BE2C (cell line): Measurements from ENCODE around the gene FHOD3.

Experiments
- DNase-seq: peaks from one replicate; pipeline ENCODE4 v3.0.0-alpha.2; 2020
- H3K27me3 ChIP-seq: fragments of 250-450 bp; sonication (Bioruptor Pico); 2 replicates; pipeline ENCODE4 v1.5.1; 2020; ENCODE audit warnings: mild to moderate bottlenecking
- H3K36me3 ChIP-seq: fragments of 250-450 bp; sonication (Bioruptor Pico); 2 replicates; pipeline ENCODE4 v1.5.1; 2020; ENCODE audit warnings: mild to moderate bottlenecking
- H3K4me1 ChIP-seq: fragments of 250-450 bp; sonication (Bioruptor Pico); 2 replicates; pipeline ENCODE4 v1.5.1; 2020
- H3K4me3 ChIP-seq: 2 replicates; pipeline ENCODE4 v1.5.1; 2011; ENCODE audit warnings: low read depth, low read length
- H3K9me3 ChIP-seq: fragments of 250-450 bp; sonication (Bioruptor Pico); 2 replicates; pipeline ENCODE4 v1.5.1; 2020
- TF ChIP-seq, protein P1 (sequence below): IDR thresholded peaks from 2 replicates; pipeline ENCODE4 v1.5.1; 2012; ENCODE audit warnings: mild to moderate bottlenecking, low read depth, low read length

The FHOD3 gene

GRCh38 chr18:36379435-36379984 is 82.0 kb downstream of the FHOD3 start:
- Histone ChIP-seq H3K9me3 (no peaks in the 10 kb centered on the region), H3K27me3 (no peaks in the 10 kb centered on the region), H3K36me3 (no peaks in the 10 kb centered on the region), H3K4me3 (no peak overlapping the region), H3K4me1 (peaks cover 9% of the 10 kb centered on the region)
- DNase-seq = no peak
- TF ChIP-seq, protein P1, sequence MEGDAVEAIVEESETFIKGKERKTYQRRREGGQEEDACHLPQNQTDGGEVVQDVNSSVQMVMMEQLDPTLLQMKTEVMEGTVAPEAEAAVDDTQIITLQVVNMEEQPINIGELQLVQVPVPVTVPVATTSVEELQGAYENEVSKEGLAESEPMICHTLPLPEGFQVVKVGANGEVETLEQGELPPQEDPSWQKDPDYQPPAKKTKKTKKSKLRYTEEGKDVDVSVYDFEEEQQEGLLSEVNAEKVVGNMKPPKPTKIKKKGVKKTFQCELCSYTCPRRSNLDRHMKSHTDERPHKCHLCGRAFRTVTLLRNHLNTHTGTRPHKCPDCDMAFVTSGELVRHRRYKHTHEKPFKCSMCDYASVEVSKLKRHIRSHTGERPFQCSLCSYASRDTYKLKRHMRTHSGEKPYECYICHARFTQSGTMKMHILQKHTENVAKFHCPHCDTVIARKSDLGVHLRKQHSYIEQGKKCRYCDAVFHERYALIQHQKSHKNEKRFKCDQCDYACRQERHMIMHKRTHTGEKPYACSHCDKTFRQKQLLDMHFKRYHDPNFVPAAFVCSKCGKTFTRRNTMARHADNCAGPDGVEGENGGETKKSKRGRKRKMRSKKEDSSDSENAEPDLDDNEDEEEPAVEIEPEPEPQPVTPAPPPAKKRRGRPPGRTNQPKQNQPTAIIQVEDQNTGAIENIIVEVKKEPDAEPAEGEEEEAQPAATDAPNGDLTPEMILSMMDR = no peak

GRCh38 chr18:36380173-36380827 is 82.8 kb downstream of the FHOD3 start:
- no peak for DNase-seq
- Histone ChIP-seq H3K36me3 (no peaks in the 10 kb centered on the region), H3K4me1 (peaks cover 9% of the 10 kb centered on the region), H3K4me3 (no peak overlapping the region), H3K9me3 (no peaks in the 10 kb centered on the region), H3K27me3 (no peaks in the 10 kb centered on the region)
- TF ChIP-seq, protein P1 = no peak

DNA sequence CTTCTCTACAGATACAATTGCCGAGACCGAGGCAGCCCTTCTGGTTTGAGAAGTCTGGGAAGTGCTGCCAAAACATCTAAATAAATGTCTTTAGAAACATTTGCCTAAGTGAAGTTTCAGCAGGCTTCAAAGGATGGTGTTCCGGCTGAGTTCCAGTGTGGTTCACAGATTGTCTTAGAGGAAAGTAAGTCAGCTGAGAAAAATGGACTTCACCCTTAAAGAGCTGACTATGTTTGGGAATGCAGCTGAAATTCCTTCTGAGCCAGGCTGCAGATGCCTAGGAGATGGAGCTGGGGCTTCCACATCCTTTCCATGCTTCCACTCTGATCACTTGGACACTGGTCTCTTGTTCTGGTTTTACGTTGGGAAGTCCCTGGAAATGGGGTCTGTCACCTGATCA is 83.6 kb downstream of the FHOD3 start:
- Histone ChIP-seq H3K27me3 (no peaks in the 10 kb centered on the region), H3K9me3 (no peaks in the 10 kb centered on the region), H3K4me1 (peaks cover 9% of the 10 kb centered on the region), H3K36me3 (no peaks in the 10 kb centered on the region), H3K4me3 (no peak overlapping the region)
- TF ChIP-seq, protein P1 = no peak
- DNase-seq = no peak

- no peaks in the 10 kb centered on the region for H3K36me3 ChIP-seq
- H3K4me3 ChIP-seq = no peak overlapping the region
- no peaks in the 10 kb centered on the region for H3K9me3 ChIP-seq
- H3K4me1 ChIP-seq = peaks cover 7% of the 10 kb centered on the region; the same call in 1 of the 2 replicates
- no peak for DNase-seq
- H3K27me3 ChIP-seq = no peaks in the 10 kb centered on the region
- TF ChIP-seq, protein P1 = no peak
These were observed 85.3 kb downstream of the FHOD3 start for GRCh38 chr18:36382854-36383253.

DNA sequence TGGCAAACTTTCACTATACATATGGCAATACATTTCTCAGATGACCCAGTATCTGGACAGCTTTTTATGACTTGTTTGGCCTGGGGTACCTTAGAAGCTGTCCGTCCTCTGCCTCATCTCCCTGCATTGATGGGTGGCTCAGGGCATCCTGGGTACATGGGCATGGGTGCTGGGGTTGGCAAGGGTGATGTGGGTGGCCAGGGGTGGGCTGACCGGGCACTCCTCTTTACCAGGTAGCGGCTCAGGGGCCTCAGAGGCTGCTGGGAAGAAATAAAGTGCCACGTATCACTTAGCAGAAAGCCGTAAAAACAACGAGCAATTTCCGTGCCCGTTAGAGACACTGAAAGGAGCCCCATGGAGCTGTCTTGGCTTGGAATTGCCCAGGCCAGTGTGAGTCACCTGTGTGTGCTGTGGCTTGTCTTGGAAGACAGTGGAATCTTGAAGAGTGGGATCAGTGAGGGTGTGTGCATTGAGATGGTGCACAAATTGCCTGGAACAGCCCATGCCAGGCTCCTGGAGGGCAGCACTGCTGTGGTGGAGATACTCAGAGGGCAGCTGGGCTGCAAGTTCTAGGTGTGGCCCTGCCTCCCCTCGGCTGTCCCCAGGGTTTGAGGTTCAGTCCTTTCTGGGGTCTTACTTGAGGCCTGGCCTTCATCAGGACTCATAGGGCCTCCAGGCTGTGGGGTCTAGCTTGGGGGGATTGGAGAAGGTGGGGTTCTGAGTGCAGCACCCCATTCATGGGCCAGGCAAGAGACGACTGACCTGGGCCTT is 88.8 kb downstream of the FHOD3 start:
- no peak for DNase-seq
- Histone ChIP-seq H3K27me3 (no peaks in the 10 kb centered on the region), H3K9me3 (no peaks in the 10 kb centered on the region), H3K36me3 (no peaks in the 10 kb centered on the region), H3K4me3 (no peak overlapping the region), H3K4me1 (no peaks in the 10 kb centered on the region)
- TF ChIP-seq, protein P1 = no peak

GRCh38 chr18:36387310-36387709 is 89.8 kb downstream of the FHOD3 start:
- TF ChIP-seq, protein P1 = no peak
- H3K36me3 ChIP-seq = no peaks in the 10 kb centered on the region
- DNase-seq = no peak

More at GRCh38 chr18:36387310-36387709, 89.8 kb downstream of the FHOD3 start:
- Histone ChIP-seq H3K27me3 (no peaks in the 10 kb centered on the region), H3K4me1 (no peaks in the 10 kb centered on the region), H3K9me3 (no peaks in the 10 kb centered on the region), H3K4me3 (no peak overlapping the region)
